Measurements from ENCODE around the gene CTNND2.
A peak's percentile ranks its signal among the peaks of the same experiment; 100 is the strongest.
"Not testable (repeated sequence)": the region's sequence is repeated elsewhere in the genome, so short reads cannot be mapped to it uniquely, and the experiment has no call there.

The CTNND2 gene

GRCh38 chr5:11010429-11011210 is 893.6 kb downstream of the CTNND2 start:
- Histone ChIP-seq H2BK120ac (ENCODE audit: insufficient read depth, low read length, poor library complexity) (no peak overlapping the region), H3K4me3 (ENCODE audit: low read depth, low read length) (no peak overlapping the region), H3K36me3 (ENCODE audit: control insufficient read depth in 1 of 2, insufficient read depth in 2 of 2, low read length in 2 of 2) (no peaks in the 10 kb centered on the region), H2AK5ac (ENCODE audit: low read length) (no peak overlapping the region), H3K4me2 (ENCODE audit: low read length) (peak overlapping the region; percentile 8), H3K79me2 (ENCODE audit: control insufficient read depth, insufficient read depth, low read length, poor library complexity) (no peaks in the 10 kb centered on the region), H3K14ac (ENCODE audit: low read length) (no peak overlapping the region), H4K91ac (ENCODE audit: low read depth, low read length) (no peak overlapping the region), H3K4ac (ENCODE audit: low read depth, low read length) (no peak overlapping the region), H3K27me3 (ENCODE audit: insufficient read depth, low read length) (no peaks in the 10 kb centered on the region), H2AFZ (ENCODE audit: insufficient read depth, low read length, poor library complexity) (no peak overlapping the region), H2BK12ac (ENCODE audit: low read length) (no peak overlapping the region), H4K12ac (ENCODE audit: low read depth, low read length) (no peak overlapping the region), H4K8ac (ENCODE audit: low read depth, low read length) (no peak overlapping the region), H3K79me1 (ENCODE audit: low read length) (no peaks in the 10 kb centered on the region), H3K23ac (ENCODE audit: low read length) (no peak overlapping the region), H3K27ac (ENCODE audit: low read depth, low read length) (peak overlapping the region; percentile 27), H3K9me3 (ENCODE audit: insufficient read depth, low read depth, low read length) (peaks cover 4% of the 10 kb centered on the region), H3K18ac (ENCODE audit: low read length) (no peak overlapping the region), H3K9ac (ENCODE audit: low read length) (no peak overlapping the region), H3K4me1 (ENCODE audit: control insufficient read depth in 1 of 2, insufficient read depth in 2 of 2, low read length in 2 of 2) (peaks cover 3 to 4% of the 10 kb centered on the region in 2 experiments), H2BK5ac (ENCODE audit: low read depth, low read length, poor library complexity) (no peak overlapping the region)
- DNase-seq, result no peak
- no CpG with 5 or more reads among the region's 7 CpGs for WGBS (ENCODE audit: extremely low coverage, insufficient coverage, insufficient read length)

DNA sequence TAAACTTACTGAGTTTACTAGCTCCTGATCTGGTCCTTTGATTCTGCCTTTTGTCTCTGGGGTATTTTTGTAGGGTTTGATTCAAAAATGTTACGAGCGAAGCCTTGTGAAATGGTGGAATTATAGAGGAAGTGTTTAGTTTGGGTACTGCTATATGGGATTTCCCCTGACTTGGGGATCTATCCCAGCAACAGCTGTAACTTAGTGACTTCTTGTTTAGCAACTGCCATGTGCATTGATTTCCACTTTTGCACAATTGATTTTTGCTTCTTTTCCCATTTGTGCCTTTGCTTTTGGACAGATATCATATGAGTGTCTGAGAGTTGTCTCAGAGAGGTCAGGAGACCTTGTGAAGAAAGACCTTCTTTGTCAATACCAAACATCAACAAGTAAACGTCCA is 894.7 kb downstream of the CTNND2 start:
- Histone ChIP-seq H3K9ac (ENCODE audit: low read length) (no peak overlapping the region), H2BK12ac (ENCODE audit: low read length) (no peak overlapping the region), H3K4me1 (ENCODE audit: control insufficient read depth in 1 of 2, insufficient read depth in 2 of 2, low read length in 2 of 2) (peaks cover 3 to 4% of the 10 kb centered on the region in 2 experiments), H3K27ac (ENCODE audit: low read depth, low read length) (no peak overlapping the region), H3K4me2 (ENCODE audit: low read length) (no peak overlapping the region), H2AFZ (ENCODE audit: insufficient read depth, low read length, poor library complexity) (no peak overlapping the region), H3K23ac (ENCODE audit: low read length) (no peak overlapping the region), H3K4ac (ENCODE audit: low read depth, low read length) (no peak overlapping the region), H3K14ac (ENCODE audit: low read length) (no peak overlapping the region), H3K9me3 (ENCODE audit: insufficient read depth, low read depth, low read length) (peaks cover 4% of the 10 kb centered on the region), H2BK5ac (ENCODE audit: low read depth, low read length, poor library complexity) (no peak overlapping the region), H4K91ac (ENCODE audit: low read depth, low read length) (no peak overlapping the region), H3K79me1 (ENCODE audit: low read length) (no peaks in the 10 kb centered on the region), H2AK5ac (ENCODE audit: low read length) (no peak overlapping the region), H4K8ac (ENCODE audit: low read depth, low read length) (no peak overlapping the region), H3K27me3 (ENCODE audit: insufficient read depth, low read length) (no peaks in the 10 kb centered on the region), H3K36me3 (ENCODE audit: control insufficient read depth in 1 of 2, insufficient read depth in 2 of 2, low read length in 2 of 2) (no peaks in the 10 kb centered on the region), H4K12ac (ENCODE audit: low read depth, low read length) (no peak overlapping the region), H3K18ac (ENCODE audit: low read length) (no peak overlapping the region), H2BK120ac (ENCODE audit: insufficient read depth, low read length, poor library complexity) (no peak overlapping the region), H3K79me2 (ENCODE audit: control insufficient read depth, insufficient read depth, low read length, poor library complexity) (no peaks in the 10 kb centered on the region), H3K4me3 (ENCODE audit: low read depth, low read length) (no peak overlapping the region)
- 100% methylated on average over 2 of the region's 3 CpGs for WGBS (ENCODE audit: extremely low coverage, insufficient coverage, insufficient read length)
- no peak for DNase-seq

DNA sequence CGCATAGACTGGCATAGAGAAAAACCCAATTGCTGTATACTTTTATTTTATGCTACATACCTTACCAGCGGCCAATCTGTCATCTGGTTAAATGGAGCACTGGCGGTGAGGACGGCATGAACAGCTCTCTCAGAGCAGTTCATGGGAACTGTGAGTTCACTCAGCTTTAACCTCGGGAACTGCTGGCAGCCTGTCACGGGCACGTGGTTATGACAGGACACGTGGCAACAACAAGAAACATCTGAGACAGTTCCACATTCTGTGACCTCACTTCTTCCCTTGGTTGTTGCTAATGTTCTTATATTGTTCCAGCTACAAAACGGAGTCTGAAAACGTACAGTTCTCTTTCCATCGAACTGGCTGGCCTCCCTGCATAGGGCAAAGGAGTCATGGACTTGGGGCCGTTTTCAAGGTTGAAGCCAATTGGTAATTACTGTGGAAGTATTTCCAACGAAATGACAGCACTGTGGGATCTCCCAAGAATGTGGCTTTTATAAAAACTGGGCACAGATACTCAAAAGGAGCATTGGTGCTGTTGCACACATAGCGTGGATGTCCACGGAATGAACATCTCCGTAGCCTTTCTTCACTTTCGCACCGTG is 896.9 kb downstream of the CTNND2 start:
- H3K27me3 ChIP-seq (ENCODE audit: insufficient read depth, low read length), result no peaks in the 10 kb centered on the region
- WGBS (ENCODE audit: extremely low coverage, insufficient coverage, insufficient read length), result no CpG with 5 or more reads among the region's 18 CpGs
- H3K79me2 ChIP-seq (ENCODE audit: control insufficient read depth, insufficient read depth, low read length, poor library complexity), result no peaks in the 10 kb centered on the region
- H3K14ac ChIP-seq (ENCODE audit: low read length), result no peak overlapping the region
- H3K4me3 ChIP-seq (ENCODE audit: low read depth, low read length), result no peak overlapping the region
- H4K8ac ChIP-seq (ENCODE audit: low read depth, low read length), result no peak overlapping the region
- no peak overlapping the region for H4K12ac ChIP-seq (ENCODE audit: low read depth, low read length)
- H3K9me3 ChIP-seq (ENCODE audit: insufficient read depth, low read depth, low read length), result peaks cover 3% of the 10 kb centered on the region
- no peak overlapping the region for H2BK120ac ChIP-seq (ENCODE audit: insufficient read depth, low read length, poor library complexity)
- H2BK5ac ChIP-seq (ENCODE audit: low read depth, low read length, poor library complexity), result no peak overlapping the region
- H2AK5ac ChIP-seq (ENCODE audit: low read length), result no peak overlapping the region
- no peak overlapping the region for H3K27ac ChIP-seq (ENCODE audit: low read depth, low read length)
- DNase-seq, result no peak
- no peak overlapping the region for H2AFZ ChIP-seq (ENCODE audit: insufficient read depth, low read length, poor library complexity)
- H3K4me2 ChIP-seq (ENCODE audit: low read length), result no peak overlapping the region
- H3K36me3 ChIP-seq (ENCODE audit: control insufficient read depth in 1 of 2, insufficient read depth in 2 of 2, low read length in 2 of 2), result no peaks in the 10 kb centered on the region
- H2BK12ac ChIP-seq (ENCODE audit: low read length), result no peak overlapping the region
- peaks cover 3 to 4% of the 10 kb centered on the region in 2 experiments for H3K4me1 ChIP-seq (ENCODE audit: control insufficient read depth in 1 of 2, insufficient read depth in 2 of 2, low read length in 2 of 2)
- no peaks in the 10 kb centered on the region for H3K79me1 ChIP-seq (ENCODE audit: low read length)
- H3K4ac ChIP-seq (ENCODE audit: low read depth, low read length), result no peak overlapping the region
- H3K23ac ChIP-seq (ENCODE audit: low read length), result no peak overlapping the region
- no peak overlapping the region for H4K91ac ChIP-seq (ENCODE audit: low read depth, low read length)
- no peak overlapping the region for H3K18ac ChIP-seq (ENCODE audit: low read length)
- H3K9ac ChIP-seq (ENCODE audit: low read length), result no peak overlapping the region

GRCh38 chr5:11004523-11004922 is 899.7 kb downstream of the CTNND2 start:
- H3K79me2 ChIP-seq (ENCODE audit: control insufficient read depth, insufficient read depth, low read length, poor library complexity); H3K4me1 ChIP-seq (ENCODE audit: control insufficient read depth in 1 of 2, insufficient read depth in 2 of 2, low read length in 2 of 2); H3K79me1 ChIP-seq (ENCODE audit: low read length); H4K8ac ChIP-seq (ENCODE audit: low read depth, low read length); H3K27me3 ChIP-seq (ENCODE audit: insufficient read depth, low read length); H2AFZ ChIP-seq (ENCODE audit: insufficient read depth, low read length, poor library complexity); H2BK12ac ChIP-seq (ENCODE audit: low read length); H3K18ac ChIP-seq (ENCODE audit: low read length); H3K9ac ChIP-seq (ENCODE audit: low read length); H3K36me3 ChIP-seq (ENCODE audit: control insufficient read depth in 1 of 2, insufficient read depth in 2 of 2, low read length in 2 of 2); H3K27ac ChIP-seq (ENCODE audit: low read depth, low read length); H3K4me2 ChIP-seq (ENCODE audit: low read length); H4K12ac ChIP-seq (ENCODE audit: low read depth, low read length); H3K4me3 ChIP-seq (ENCODE audit: low read depth, low read length); H3K23ac ChIP-seq (ENCODE audit: low read length); H2AK5ac ChIP-seq (ENCODE audit: low read length); H4K91ac ChIP-seq (ENCODE audit: low read depth, low read length); H3K14ac ChIP-seq (ENCODE audit: low read length); DNase-seq; H3K4ac ChIP-seq (ENCODE audit: low read depth, low read length); H2BK5ac ChIP-seq (ENCODE audit: low read depth, low read length, poor library complexity); H2BK120ac ChIP-seq (ENCODE audit: insufficient read depth, low read length, poor library complexity); H3K9me3 ChIP-seq (ENCODE audit: insufficient read depth, low read depth, low read length): not testable (repeated sequence)
- WGBS (ENCODE audit: extremely low coverage, insufficient coverage, insufficient read length), result no CpG with 5 or more reads among the region's 4 CpGs
